ENCODE results near the gene SH3D19.
"Not testable (repeated sequence)": the region's sequence is repeated elsewhere in the genome, so short reads cannot be mapped to it uniquely, and the experiment has no call there.

SH3D19 gene

DNA sequence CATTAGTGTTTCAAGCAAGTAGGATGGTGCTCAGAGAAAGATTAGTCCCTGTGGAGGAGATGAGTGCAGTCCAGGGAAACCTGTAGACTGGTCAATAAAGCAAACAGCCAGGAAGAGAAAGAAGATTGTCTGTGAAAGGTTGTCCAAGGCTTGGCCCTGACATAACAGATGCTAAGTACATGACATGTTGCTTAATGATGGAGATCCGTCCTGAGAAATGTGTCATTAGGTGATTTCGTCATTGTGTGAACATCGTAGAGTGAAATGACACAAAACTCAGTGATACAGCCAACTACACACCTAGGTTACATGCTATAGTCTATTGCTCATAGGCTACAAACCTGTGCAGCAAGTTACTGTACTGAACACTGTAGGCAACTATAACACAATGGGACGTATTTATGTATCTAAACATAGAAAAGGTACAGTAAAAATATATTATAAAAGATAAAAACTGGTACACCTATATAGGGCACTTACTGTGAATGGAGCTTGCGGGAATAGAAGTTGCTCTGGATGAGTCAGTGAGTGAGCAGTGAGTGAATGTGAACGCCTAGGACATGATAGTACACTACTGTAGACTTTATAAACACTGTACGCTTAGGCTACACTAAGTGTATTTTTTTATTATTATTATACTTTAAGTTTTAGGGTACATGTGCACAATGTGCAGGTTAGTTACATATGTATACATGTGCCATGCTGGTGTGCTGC lies 57.4 kb downstream of the SH3D19 start:
- DNase-seq (ENCODE audit: low read depth), result peak; percentile 47

GRCh38 chr4:151267104-151267503 lies 58.3 kb downstream of the SH3D19 start:
- no peak for DNase-seq (ENCODE audit: low read depth)

DNA sequence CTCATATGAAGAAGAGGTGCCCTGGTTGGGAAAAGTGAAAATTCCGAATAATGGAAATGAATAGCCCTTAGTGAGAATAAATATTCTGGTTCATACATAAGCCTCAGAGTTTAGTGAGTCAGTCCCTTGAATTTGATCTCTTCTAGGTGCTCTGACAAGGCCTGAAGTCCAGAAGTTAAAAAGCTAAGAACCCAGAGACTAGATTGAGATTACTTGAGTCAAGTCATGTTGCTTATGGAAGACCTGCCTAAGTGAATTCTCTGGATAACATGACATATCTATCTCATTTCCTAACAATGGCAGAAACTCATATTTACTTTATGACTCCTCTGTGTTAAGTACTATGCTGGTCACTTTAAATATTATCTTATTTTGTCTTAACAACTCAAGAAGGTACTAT lies 58.9 kb downstream of the SH3D19 start:
- DNase-seq (ENCODE audit: low read depth), result peak; percentile 49

GRCh38 chr4:151263455-151263854 lies 62.0 kb downstream of the SH3D19 start:
- DNase-seq (ENCODE audit: low read depth), result no peak

GRCh38 chr4:151260526-151260925 lies 64.9 kb downstream of the SH3D19 start:
- DNase-seq (ENCODE audit: low read depth), result no peak

DNA sequence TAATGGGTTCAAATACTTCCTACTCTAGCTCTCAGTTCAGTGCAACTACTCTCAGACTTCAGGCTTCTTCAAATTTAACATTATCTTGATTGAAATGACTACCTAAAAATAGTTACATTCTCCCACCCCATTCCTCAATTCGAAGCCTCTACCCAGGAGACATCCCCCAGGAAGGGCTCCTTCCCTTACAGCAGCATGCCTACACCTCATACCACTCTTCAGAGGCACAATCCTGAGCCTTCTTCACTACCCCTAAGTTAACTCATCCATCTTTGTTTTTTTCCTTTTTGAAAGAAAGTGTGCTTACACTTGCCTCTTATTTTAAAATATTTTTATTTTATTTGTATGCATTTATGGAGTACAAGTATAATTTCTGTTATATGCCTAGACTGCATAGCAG lies 65.7 kb downstream of the SH3D19 start:
- no peak for DNase-seq (ENCODE audit: low read depth)

DNA sequence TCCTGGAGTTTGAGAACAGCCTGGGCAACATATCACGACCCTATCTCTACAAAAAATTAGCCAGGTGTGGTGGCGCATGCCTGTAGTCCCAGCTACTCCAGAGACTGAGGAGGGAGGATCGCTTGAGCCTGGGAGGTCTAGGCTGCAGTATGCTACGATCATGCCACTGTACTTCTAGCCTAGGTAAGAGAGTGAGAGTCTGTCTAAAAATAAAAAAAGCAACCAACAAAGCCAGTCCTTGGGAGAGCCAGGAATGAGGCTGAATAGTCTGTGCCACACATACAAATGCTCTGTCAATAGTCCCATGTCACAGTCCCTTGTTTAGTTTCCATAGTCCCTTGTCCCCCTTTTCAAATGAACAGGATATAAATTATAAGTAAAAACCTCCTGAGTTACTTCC lies 67.7 kb downstream of the SH3D19 start:
- no peak for DNase-seq (ENCODE audit: low read depth)

GRCh38 chr4:151256134-151256533 lies 69.3 kb downstream of the SH3D19 start:
- no peak for DNase-seq (ENCODE audit: low read depth)

DNA sequence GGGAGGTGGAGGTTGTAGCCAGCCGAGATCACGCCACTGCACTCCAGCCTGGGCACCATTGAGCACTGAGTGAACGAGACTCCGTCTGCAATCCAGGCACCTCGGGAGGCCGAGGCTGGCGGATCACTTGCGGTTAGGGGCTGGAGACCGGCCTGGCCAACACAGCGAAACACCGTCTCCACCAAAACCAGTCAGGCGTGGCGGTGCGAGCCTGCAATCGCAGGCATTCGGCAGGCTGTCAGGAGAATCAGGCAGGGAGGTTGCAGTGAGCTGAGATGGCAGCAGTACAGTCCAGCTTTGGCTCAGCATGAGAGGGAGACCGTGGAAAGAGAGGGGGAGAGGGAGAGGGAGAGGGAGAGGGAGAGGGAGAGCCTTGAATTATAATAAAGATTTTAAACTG lies 69.7 kb downstream of the SH3D19 start:
- not testable (repeated sequence) for DNase-seq (ENCODE audit: low read depth)

GRCh38 chr4:151255226-151255625 lies 70.2 kb downstream of the SH3D19 start:
- not testable (repeated sequence) for DNase-seq (ENCODE audit: low read depth)

DNA sequence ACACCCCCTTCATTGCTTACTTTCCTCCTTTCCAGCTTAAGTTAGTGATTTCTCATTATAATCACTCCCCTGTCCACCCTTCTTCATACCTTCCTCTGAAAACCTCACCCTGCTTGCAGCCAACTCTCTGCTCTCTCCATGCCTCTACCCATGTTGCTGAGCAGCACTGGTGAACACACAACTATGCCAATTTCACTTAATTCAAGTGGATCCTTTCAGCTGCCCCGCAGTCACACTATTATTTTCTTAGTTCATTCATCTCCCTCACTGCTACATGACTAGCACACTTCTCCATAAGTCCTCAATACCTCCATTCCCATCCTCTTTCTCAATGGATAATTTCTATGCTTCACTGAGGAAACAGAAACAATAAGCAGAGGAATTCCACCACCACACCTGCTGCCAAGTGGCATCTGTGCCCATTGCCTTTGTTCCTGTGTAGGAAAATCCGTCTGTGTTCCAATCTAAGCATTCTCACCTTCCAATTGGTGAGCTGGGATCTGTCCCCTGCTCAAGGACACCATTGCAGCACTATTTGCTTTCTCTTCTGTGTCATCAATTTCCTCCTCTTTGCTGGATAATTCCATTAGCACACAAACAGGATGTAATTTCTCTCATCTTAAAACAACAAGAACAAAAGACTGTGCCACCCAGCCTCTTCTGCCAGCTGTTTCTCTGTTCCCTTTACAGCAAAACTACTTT lies 73.7 kb downstream of the SH3D19 start:
- DNase-seq (ENCODE audit: low read depth), result no peak

DNA sequence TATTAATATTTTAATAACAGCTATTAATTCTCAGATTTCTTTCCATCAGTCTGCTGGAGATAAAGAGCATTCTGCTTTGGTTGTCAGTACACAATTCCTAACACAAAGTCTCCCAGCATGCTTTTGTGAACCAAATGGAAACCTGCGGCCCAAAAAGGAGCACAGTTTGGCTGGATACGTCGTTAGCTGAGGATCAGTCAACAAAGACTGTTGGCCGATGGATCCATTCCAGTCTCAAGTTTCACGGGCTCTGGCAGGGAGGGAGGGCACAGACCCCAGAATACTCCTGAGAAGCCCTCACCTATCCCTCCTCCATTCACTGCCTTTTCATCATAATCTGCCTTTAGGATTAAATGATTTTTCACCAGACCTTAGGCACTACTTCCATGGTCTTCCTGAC lies 74.7 kb downstream of the SH3D19 start:
- no peak for DNase-seq (ENCODE audit: low read depth)

GRCh38 chr4:151248519-151248918 lies 76.9 kb downstream of the SH3D19 start:
- no peak for DNase-seq (ENCODE audit: low read depth)

- no peak for DNase-seq (ENCODE audit: low read depth)
Measured at GRCh38 chr4:151247395-151247794, 78.0 kb downstream of the SH3D19 start.

DNA sequence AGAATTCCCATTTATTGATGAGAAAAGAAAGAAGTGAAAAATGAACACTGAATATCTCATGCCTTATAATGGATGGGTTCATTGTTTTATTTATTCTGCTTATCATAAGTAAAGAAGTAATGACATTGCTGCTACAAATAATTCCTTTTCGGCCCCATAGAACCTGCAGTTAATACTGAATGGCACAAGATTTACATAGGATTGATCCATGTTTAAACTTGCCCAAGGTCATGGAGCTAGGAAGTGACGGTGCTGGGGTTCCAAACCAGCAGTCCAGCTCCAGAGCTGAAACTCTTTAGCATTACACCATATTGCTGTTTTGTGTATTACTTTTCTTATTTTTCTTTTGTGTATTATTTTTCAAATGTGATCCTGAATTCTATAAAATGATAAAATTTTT lies 78.7 kb downstream of the SH3D19 start:
- no peak for DNase-seq (ENCODE audit: low read depth)

- no peak for DNase-seq (ENCODE audit: low read depth)
Measured at GRCh38 chr4:151242305-151242704, 83.1 kb downstream of the SH3D19 start.

DNA sequence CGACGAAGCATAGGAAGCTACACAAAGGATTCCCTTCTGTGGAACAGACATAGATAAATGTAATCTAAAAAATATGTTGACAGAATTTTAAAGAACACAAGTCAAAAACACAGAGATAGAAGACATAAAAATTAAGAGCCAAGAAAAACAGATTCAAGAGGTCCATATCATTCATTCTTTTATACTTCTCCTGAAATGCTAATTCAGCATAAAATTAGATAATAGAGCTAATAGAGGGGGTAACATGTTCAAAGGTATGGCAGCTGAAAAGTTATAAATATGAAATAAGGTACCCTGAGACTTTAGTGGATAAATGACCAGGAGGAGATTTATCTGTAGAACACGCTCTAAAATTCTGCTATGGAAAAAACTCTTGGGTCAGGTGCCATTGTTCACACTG lies 85.8 kb downstream of the SH3D19 start:
- DNase-seq (ENCODE audit: low read depth), result no peak

DNA sequence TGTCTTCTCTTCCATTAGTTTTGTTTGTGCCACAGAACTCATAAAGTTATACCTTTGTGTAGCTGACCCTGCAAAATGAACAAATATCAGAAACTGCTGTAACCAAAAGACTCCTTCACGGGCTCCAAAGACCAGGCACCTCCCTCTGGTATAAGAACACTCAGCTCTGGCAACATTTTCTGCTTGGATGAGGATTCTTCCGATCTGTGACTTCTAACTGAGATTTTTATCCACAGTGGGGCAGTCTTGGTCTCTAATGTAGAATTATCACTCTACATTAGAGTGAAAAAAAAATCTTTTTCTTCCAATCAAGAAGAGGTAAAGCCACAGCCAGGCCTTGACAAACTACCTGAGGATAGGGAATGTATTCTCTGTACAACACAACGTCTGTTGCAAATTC lies 86.9 kb downstream of the SH3D19 start:
- no peak for DNase-seq (ENCODE audit: low read depth)

GRCh38 chr4:151236036-151236435 lies 89.4 kb downstream of the SH3D19 start:
- DNase-seq (ENCODE audit: low read depth), result no peak

- not testable (repeated sequence) for DNase-seq (ENCODE audit: low read depth)
Measured at GRCh38 chr4:151235373-151235772, 90.0 kb downstream of the SH3D19 start.

GRCh38 chr4:151233600-151233999 lies 91.8 kb downstream of the SH3D19 start:
- no peak for DNase-seq (ENCODE audit: low read depth)

- DNase-seq (ENCODE audit: low read depth), result peak; percentile 49
Measured at GRCh38 chr4:151231915-151232595, 93.3 kb downstream of the SH3D19 start.

Measured in iris pigment epithelial cell (primary cell).